Stimulated activated CD4-positive, alpha-beta T cell treated with anti-CD3 and anti-CD28 coated beads, Interleukin-4, amount 100 ng/mL, for 48 hours (primary cell): ENCODE results near the gene LIMK1.
"Not testable (repeated sequence)": the region's sequence is repeated elsewhere in the genome, so short reads cannot be mapped to it uniquely, and the experiment has no call there.

Experiments used
- DNase-seq, 2 donors: peaks; one replicate each; pipeline ENCODE4 v3.0.0-alpha.2; 2020; ENCODE audit warnings: low read depth in 2 of 2

Gene LIMK1

GRCh38 chr7:74084722-74085578, 1.3 kb downstream of the LIMK1 start:
- no peak for DNase-seq

- no peak for DNase-seq
Measured at GRCh38 chr7:74087791-74088453, 4.3 kb downstream of the LIMK1 start.

DNA sequence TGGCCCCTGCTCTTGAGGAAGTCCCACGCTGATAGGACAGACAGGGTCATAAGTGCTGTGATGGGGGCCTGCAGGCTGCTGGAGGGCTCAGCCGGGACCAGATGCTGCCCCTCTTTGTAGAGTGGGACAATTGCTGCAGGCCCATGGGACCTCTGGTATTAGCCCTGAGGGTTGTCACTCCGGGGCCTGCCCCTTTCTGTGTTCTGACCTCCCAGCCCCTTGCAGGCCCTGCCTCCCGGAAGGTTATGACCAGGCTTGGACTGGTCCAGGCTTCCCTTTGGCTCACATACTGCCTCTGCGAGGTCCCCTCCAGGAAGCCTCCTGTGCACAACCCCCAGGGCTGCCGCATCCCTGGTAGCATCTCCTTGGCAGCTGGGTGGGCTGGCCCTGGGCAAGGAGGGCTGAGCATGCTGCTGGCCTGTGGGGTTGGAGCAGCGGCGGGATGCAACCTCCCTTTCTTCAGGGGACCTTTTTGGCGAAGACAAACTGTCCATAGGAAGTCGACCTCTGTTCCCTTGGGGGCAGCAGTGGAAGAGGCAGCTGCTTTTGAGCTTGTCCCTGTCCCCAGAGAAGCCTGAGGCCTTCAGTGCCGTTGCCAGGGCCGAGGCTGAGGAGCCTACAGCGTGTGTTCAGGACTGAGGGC, 8.8 kb downstream of the LIMK1 start:
- DNase-seq = no peak

- no peak for DNase-seq
Measured at GRCh38 chr7:74092964-74093471, 9.4 kb downstream of the LIMK1 start.

DNA sequence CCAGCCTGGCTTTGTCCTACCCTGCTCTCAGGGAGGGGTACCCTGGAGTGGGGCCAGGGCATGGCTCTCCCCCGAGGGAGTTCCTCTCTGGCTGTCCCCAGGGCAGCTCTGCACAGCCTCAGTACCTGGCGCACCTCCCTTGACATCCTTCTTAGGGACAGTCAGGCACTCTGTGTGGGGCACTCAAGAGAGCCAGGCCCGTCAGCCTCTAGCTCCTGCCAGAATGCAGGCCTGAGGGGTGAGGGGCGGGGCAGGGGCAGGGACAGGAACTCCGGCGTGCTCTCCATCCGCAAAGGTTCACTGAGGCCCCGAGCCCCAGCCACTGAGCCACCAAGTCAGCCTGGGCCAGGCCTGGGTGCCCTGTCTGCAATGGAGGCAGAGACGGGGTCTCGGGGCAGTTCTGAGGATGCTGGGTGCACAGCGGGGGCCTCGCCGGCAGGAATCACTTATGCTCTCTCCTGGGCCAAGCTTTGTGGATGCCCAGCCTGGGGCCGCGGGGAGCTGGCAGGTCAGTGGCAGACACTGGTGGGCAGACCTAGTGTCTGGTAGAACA, 10.1 kb downstream of the LIMK1 start:
- no peak for DNase-seq

- DNase-seq = peak; percentile 63 to 74
Measured at GRCh38 chr7:74094224-74095101, 10.9 kb downstream of the LIMK1 start.

GRCh38 chr7:74095135-74095534, 11.5 kb downstream of the LIMK1 start:
- DNase-seq = no peak

GRCh38 chr7:74097937-74098614, 14.5 kb downstream of the LIMK1 start:
- no peak for DNase-seq

- DNase-seq = no peak
Measured at GRCh38 chr7:74099031-74099430, 15.4 kb downstream of the LIMK1 start.

DNA sequence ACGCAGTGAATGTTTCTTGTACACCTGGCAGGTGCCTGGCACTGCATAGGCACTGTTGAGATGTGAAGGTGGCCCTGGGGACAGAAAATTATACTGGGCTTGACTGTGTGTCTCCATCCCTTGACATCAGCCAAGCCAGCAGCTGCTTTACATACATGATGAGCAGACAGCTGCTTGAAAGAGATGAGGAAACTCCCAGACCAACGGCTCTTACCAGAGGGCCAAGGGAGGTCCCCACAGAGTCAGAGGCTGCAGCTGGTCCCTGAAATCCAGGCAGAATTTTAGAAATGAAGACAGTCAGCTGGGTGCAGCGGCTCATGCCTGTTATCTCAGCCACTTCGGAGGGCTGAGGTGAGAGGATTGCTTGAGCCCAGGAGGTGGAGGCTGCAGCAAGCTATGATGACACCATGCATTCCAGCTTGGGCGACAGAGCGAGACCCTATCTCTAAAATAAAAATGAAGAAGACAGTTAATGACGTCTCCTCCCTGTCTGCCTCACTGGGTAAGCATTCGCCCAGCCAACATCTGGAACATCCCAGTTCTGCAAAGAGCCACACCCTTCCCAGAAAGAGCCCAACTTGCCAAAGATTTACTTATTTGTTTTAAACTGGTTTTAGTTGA, 17.6 kb downstream of the LIMK1 start:
- DNase-seq = no peak

GRCh38 chr7:74103219-74103772, 19.7 kb downstream of the LIMK1 start:
- no peak for DNase-seq

DNA sequence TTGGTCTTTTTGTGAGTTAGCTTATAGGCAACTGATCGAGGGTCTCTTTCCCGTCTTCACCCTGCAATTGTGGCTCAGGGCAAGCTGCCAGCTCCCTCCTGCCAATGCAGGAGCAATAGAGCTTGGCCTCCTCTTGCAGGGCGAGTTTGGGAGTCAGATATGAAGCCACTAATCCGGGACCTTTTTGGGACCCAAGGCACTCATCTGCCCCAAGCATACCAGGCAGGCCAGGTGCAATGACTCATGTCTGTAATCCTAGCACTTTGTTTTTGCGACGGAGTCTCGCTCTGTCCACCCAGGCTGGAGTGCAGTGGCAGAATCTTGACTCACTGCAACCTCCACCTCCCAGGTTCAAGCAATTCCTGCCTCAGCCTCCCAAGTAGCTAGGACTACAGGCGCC, 21.1 kb downstream of the LIMK1 start:
- no peak for DNase-seq

DNA sequence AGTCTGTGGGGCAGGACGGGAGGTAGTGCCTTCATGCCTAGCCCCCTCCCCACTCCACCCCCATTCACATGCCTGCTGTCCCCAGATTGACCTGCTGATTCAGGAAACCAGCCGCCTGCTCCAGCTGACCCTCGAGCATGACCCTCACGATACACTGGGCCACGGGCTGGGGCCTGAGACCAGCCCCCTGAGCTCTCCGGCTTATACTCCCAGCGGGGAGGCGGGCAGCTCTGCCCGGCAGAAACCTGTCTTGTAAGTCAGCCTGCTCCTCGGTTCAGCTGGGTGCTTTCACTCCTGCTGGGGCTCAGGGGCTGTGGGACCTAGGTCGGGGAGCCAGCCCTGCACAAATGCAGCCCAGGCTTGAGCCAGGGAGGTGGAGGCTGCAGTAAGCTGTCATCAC, 22.4 kb downstream of the LIMK1 start:
- DNase-seq = no peak

- no peak for DNase-seq
Measured at GRCh38 chr7:74106846-74107245, 23.2 kb downstream of the LIMK1 start.

DNA sequence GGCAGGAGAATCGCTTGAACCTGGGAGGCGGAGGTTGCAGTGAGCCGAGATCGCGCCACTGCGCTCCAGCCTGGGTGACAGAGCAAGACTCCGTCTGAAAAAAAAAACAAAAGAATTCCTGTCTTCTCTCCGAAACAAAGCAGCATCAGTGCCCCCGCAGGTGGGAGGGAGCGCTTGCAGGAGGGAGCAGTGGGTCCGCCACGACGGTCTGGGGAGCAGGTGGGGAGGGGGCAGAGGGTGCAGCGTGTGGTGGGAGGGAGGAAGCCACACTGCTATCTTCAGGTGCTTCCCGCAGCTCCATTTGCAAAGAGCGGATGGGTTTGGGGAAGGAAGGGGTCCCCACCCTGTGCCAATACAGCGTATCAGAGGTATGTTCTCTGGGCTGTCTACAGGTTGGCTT, 31.7 kb downstream of the LIMK1 start:
- DNase-seq = no peak

GRCh38 chr7:74116356-74116755, 32.8 kb downstream of the LIMK1 start:
- no peak for DNase-seq

DNA sequence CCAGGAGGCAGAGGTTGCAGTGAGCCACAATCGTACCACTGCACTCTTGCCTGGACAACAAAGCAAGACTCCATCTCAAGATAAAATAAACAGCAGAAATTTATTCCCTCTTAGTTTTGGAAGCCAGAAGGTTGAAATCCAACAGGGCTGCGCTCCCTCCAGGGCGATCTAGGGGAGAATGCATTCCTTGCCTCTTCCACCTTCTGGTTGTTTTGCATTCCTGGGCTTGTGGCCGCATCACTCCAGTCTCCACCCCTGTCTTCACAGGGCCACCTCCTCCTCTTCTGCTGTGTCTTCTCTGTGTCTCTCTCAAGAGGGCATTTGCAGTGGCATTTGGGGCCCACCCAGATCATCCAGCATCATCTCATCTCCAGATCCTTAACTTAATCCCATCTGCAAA, 36.2 kb downstream of the LIMK1 start:
- no peak for DNase-seq

- no peak for DNase-seq
Measured at GRCh38 chr7:74121401-74122249, 38.0 kb downstream of the LIMK1 start.

DNA sequence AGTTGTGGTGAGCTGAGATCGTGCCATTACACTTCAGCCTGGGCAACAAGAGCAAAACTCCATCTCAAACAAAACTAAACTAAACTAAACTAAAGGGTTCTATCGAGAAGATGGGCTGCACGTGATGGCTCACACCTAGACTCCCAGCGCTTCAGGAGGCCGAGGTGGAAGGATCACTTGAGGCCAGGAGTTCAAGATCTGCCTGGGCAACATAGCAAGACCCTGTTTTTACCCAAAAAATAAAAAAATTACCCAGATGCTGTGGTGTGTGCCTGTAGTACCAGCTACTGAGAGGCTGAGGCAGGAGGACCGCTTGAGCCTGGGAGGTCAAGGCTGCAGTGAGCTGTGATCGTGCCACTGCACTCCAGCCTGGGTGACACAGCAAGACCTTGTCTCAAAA, 40.3 kb downstream of the LIMK1 start:
- DNase-seq = not testable (repeated sequence)
